Esophagus (tissue), 2 donors: ENCODE measurements around the gene CSNK1A1. TPM values are rescaled to one million over a fixed set of nuclear protein-coding genes. Genes with fewer than 3 reads are reported as not detected.
A peak's percentile ranks its signal among the peaks of the same experiment; 100 is the strongest.

Experiments used
- H3K27ac ChIP-seq, 2 donors: one replicate each; pipeline ENCODE4 v1.5.1; 2013; ENCODE audit warnings: low read depth in 2 of 2, mild to moderate bottlenecking in 2 of 2, inconsistent platforms in 1 of 2, low read length in 1 of 2, moderate library complexity in 1 of 2
- H3K27me3 ChIP-seq, 2 donors: one replicate each; pipeline ENCODE4 v1.6.1; 2013; ENCODE audit warnings: low read length in 2 of 2, control low read depth in 1 of 2, mild to moderate bottlenecking in 1 of 2; ENCODE audit not compliant: insufficient read depth in 2 of 2, control insufficient read depth in 1 of 2
- H3K36me3 ChIP-seq, 2 donors: one replicate each; pipeline ENCODE4 v1.6.1; 2013; ENCODE audit warnings: low read length in 1 of 2; ENCODE audit not compliant: control insufficient read depth in 2 of 2, insufficient read depth in 2 of 2
- H3K4me1 ChIP-seq, 2 donors: one replicate each; pipeline ENCODE4 v1.6.1; 2013; ENCODE audit warnings: low read length in 1 of 2; ENCODE audit not compliant: control insufficient read depth in 2 of 2, insufficient read depth in 2 of 2
- H3K4me3 ChIP-seq, 2 donors: one replicate each; pipeline ENCODE4 v1.5.1; 2013; ENCODE audit warnings: low read length in 2 of 2, mild to moderate bottlenecking in 2 of 2, low read depth in 1 of 2, moderate library complexity in 1 of 2
- H3K9me3 ChIP-seq, 2 donors: one replicate each; pipeline ENCODE4 v1.6.1; 2013; ENCODE audit warnings: mild to moderate bottlenecking in 2 of 2, low read depth in 1 of 2, low read length in 1 of 2, moderate library complexity in 1 of 2; ENCODE audit not compliant: control insufficient read depth in 2 of 2, insufficient read depth in 1 of 2
- whole genome bisulfite sequencing, 2 donors: extraction: QIAGEN DNeasy Blood & Tissue Kit; methylation state at CpG; one replicate each; pipeline ENCODE4 v1.1.7; 2013; 5-methylcytosine and 5-hydroxymethylcytosine counted together
- polyA plus RNA-seq, 2 donors: library from polyadenylated mRNA; stranded (reverse); fragments of 200-250 nt; gene quantifications; one replicate each; pipeline ENCODE4 v1.2.3, GENCODE V29; 2013
- donor health status: healthy with polysubstance abuse.
- donor health status: Bipolar disorder and iron deficiency.

The CSNK1A1 gene
- polyA plus RNA-seq, 2 donors, result 81.1 to 91.8 TPM

GRCh38 chr5:149593370-149593769, 42.1 kb upstream of the CSNK1A1 start:
- Histone ChIP-seq H3K27ac (no peak overlapping the region), H3K27me3 (no peaks in the 10 kb centered on the region), H3K4me1 (peaks cover 0 to 5% of the 10 kb centered on the region in 2 donors), H3K36me3 (peaks cover 3 to 4% of the 10 kb centered on the region in 2 donors), H3K4me3 (no peak overlapping the region), H3K9me3 (no peaks in the 10 kb centered on the region)
- 74 to 81% methylated on average over 2 of the region's 2 CpGs for WGBS, 2 donors

- H3K27ac ChIP-seq, result no peak overlapping the region
- H3K4me1 ChIP-seq, result peaks cover 0 to 3% of the 10 kb centered on the region in 2 donors
- no peaks in the 10 kb centered on the region for H3K36me3 ChIP-seq
- no peaks in the 10 kb centered on the region for H3K9me3 ChIP-seq
- no peaks in the 10 kb centered on the region for H3K27me3 ChIP-seq
- WGBS, 2 donors, result 93 to 96% methylated on average over 1 of the region's 1 CpG
- no peak overlapping the region for H3K4me3 ChIP-seq
These were observed 37.7 kb upstream of the CSNK1A1 start for GRCh38 chr5:149588936-149589335.

- peaks cover 0 to 3% of the 10 kb centered on the region in 2 donors for H3K4me1 ChIP-seq
- H3K27me3 ChIP-seq, result no peaks in the 10 kb centered on the region
- no peak overlapping the region for H3K4me3 ChIP-seq
- no peaks in the 10 kb centered on the region for H3K9me3 ChIP-seq
- peak overlapping the region; percentile 73 to 82 for H3K27ac ChIP-seq
- H3K36me3 ChIP-seq, result no peaks in the 10 kb centered on the region
- WGBS, 2 donors, result 52 to 77% methylated on average over 1 of the region's 1 CpG
These were observed 35.6 kb upstream of the CSNK1A1 start for GRCh38 chr5:149586708-149587318.

- no peaks in the 10 kb centered on the region for H3K27me3 ChIP-seq
- no peaks in the 10 kb centered on the region for H3K9me3 ChIP-seq
- H3K4me3 ChIP-seq, result no peak overlapping the region
- H3K27ac ChIP-seq, result peak overlapping the region in 1 of 2 donors; percentile 73
- H3K4me1 ChIP-seq, result peaks cover 0 to 3% of the 10 kb centered on the region in 2 donors
- H3K36me3 ChIP-seq, result no peaks in the 10 kb centered on the region
These were observed 34.7 kb upstream of the CSNK1A1 start for GRCh38 chr5:149585910-149586309.

GRCh38 chr5:149584121-149584520, 32.9 kb upstream of the CSNK1A1 start:
- Histone ChIP-seq H3K27me3 (no peaks in the 10 kb centered on the region), H3K4me3 (no peak overlapping the region), H3K4me1 (peaks cover 0 to 3% of the 10 kb centered on the region in 2 donors), H3K9me3 (no peaks in the 10 kb centered on the region), H3K27ac (peak overlapping the region in 1 of 2 donors; percentile 4), H3K36me3 (no peaks in the 10 kb centered on the region)
- WGBS, 2 donors, result 57 to 76% methylated on average over 2 of the region's 2 CpGs

- no peaks in the 10 kb centered on the region for H3K9me3 ChIP-seq
- WGBS, 2 donors, result 33 to 38% methylated on average over 1 of the region's 1 CpG
- no peaks in the 10 kb centered on the region for H3K36me3 ChIP-seq
- peak overlapping the region in 1 of 2 donors; percentile 4 for H3K4me3 ChIP-seq
- H3K4me1 ChIP-seq, result peaks cover 0 to 3% of the 10 kb centered on the region in 2 donors
- peak overlapping the region; percentile 60 to 81 for H3K27ac ChIP-seq
- H3K27me3 ChIP-seq, result no peaks in the 10 kb centered on the region
These were observed 32.2 kb upstream of the CSNK1A1 start for GRCh38 chr5:149583394-149583793.

- H3K27ac ChIP-seq, result peak overlapping the region; percentile 92 to 96
- H3K27me3 ChIP-seq, result no peaks in the 10 kb centered on the region
- no peaks in the 10 kb centered on the region for H3K36me3 ChIP-seq
- 22 to 34% methylated on average over 9 of the region's 9 CpGs for WGBS, 2 donors
- peaks cover 0 to 3% of the 10 kb centered on the region in 2 donors for H3K4me1 ChIP-seq
- H3K4me3 ChIP-seq, result peak overlapping the region; percentile 9 to 62
- H3K9me3 ChIP-seq, result no peaks in the 10 kb centered on the region
These were observed 30.9 kb upstream of the CSNK1A1 start for GRCh38 chr5:149581931-149582768.

GRCh38 chr5:149581192-149581861, 30.1 kb upstream of the CSNK1A1 start, which contains the start of gene ARHGEF37:
Gene ARHGEF37 (plus strand): TSS chr5:149581498. CDS start chr5:149597770, 16,272 bp downstream.
- peak within 1 kb of the TSS; percentile 62 to 76 for H3K4me3 ChIP-seq
- H3K36me3 ChIP-seq, result no peaks in the 10 kb centered on the region
- no peaks in the 10 kb centered on the region for H3K9me3 ChIP-seq
- peaks cover 0 to 1% of the 10 kb centered on the region in 2 donors for H3K4me1 ChIP-seq
- WGBS, 2 donors, result 1% methylated on average over 45 to 56 of the region's 56 CpGs
- H3K27ac ChIP-seq, result peak within 1 kb of the TSS; percentile 92 to 96
- H3K27me3 ChIP-seq, result no peaks in the 10 kb centered on the region

GRCh38 chr5:149580808-149581191, 29.6 kb upstream of the CSNK1A1 start:
- H3K9me3 ChIP-seq, result no peaks in the 10 kb centered on the region
- H3K4me3 ChIP-seq, result peak overlapping the region; percentile 62 to 76
- H3K27me3 ChIP-seq, result no peaks in the 10 kb centered on the region
- 32 to 40% methylated on average over 10 of the region's 10 CpGs for WGBS, 2 donors
- no peaks in the 10 kb centered on the region for H3K4me1 ChIP-seq
- H3K36me3 ChIP-seq, result no peaks in the 10 kb centered on the region
- H3K27ac ChIP-seq, result peak overlapping the region; percentile 92 to 96
